ENCODE data around the gene TTC33. TPM values are rescaled to one million over a fixed set of nuclear protein-coding genes. Genes with fewer than 3 reads are reported as not detected.
"Not testable (repeated sequence)": the region's sequence is repeated elsewhere in the genome, so short reads cannot be mapped to it uniquely, and the experiment has no call there.

Gene TTC33
- total RNA-seq, 2 donors from 2014 or later = 10.3 to 22.5 TPM

GRCh38 chr5:40734986-40735385 lies 20.8 kb downstream of the TTC33 start:
- ATAC-seq (ENCODE audit: insufficient number of reproducible peaks, low FRiP score, low read depth) = no peak
- no peak for DNase-seq (ENCODE audit: low spot score)
- no peak overlapping the region for H3K4me3 ChIP-seq
- no peak overlapping the region for H3K27ac ChIP-seq
- no peaks in the 10 kb centered on the region for H3K9me3 ChIP-seq
- H3K36me3 ChIP-seq = no peaks in the 10 kb centered on the region
- no peak for TF ChIP-seq CTCF (IDR thresholded peaks at IDR 0.05)
- no peaks in the 10 kb centered on the region for H3K27me3 ChIP-seq (replicated peaks; ENCODE audit: insufficient read depth)
- H3K4me1 ChIP-seq (ENCODE audit: control insufficient read depth in 1 of 2, low read depth in 2 of 2) = peaks cover 5 to 26% of the 10 kb centered on the region in 2 donors

- no peak for TF ChIP-seq CTCF (IDR thresholded peaks at IDR 0.05)
- ATAC-seq (ENCODE audit: insufficient number of reproducible peaks, low FRiP score, low read depth) = no peak
- Histone ChIP-seq H3K36me3 (no peaks in the 10 kb centered on the region), H3K27me3 (replicated peaks; ENCODE audit: insufficient read depth) (no peaks in the 10 kb centered on the region), H3K4me3 (no peak overlapping the region), H3K27ac (no peak overlapping the region), H3K9me3 (no peaks in the 10 kb centered on the region), H3K4me1 (ENCODE audit: control insufficient read depth in 1 of 2, low read depth in 2 of 2) (peaks cover 5 to 26% of the 10 kb centered on the region in 2 donors)
- no peak for DNase-seq (ENCODE audit: low spot score)
These were observed 21.7 kb downstream of the TTC33 start for GRCh38 chr5:40733879-40734563.

GRCh38 chr5:40733434-40733833 lies 22.3 kb downstream of the TTC33 start:
- TF ChIP-seq CTCF (IDR thresholded peaks at IDR 0.05) = no peak

DNA sequence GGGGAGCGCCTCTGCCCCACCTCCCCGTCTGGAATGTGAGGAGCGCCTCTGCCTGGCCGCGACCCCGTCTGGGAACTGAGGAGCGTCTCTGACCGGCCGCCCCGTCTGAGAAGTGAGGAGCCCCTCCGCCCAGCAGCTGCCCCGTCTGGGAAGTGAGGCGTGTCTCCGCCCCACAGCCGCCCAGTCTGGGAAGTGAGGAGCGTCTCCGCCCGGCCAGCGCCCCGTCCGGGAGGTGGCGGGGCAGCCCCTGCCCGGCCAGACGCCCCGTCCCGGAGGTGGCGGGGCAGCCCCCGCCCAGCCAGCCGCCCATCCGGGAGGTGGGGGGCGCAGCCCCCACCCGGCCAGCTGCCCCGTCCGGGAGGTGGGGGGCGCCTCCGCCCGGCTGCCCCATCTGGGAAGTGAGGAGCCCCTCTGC lies 33.3 kb downstream of the TTC33 start:
- not testable (repeated sequence) for H3K4me3 ChIP-seq; H3K27me3 ChIP-seq (replicated peaks; ENCODE audit: insufficient read depth); H3K27ac ChIP-seq; H3K9me3 ChIP-seq; H3K36me3 ChIP-seq; DNase-seq (ENCODE audit: low spot score); H3K4me1 ChIP-seq (ENCODE audit: control insufficient read depth in 1 of 2, low read depth in 2 of 2); ATAC-seq (ENCODE audit: insufficient number of reproducible peaks, low FRiP score, low read depth)

More at GRCh38 chr5:40733434-40733833, 22.3 kb downstream of the TTC33 start:
- no peak for ATAC-seq (ENCODE audit: insufficient number of reproducible peaks, low FRiP score, low read depth)
- H3K4me1 ChIP-seq (ENCODE audit: control insufficient read depth in 1 of 2, low read depth in 2 of 2) = peaks cover 5 to 26% of the 10 kb centered on the region in 2 donors
- H3K27ac ChIP-seq = no peak overlapping the region
- H3K36me3 ChIP-seq = no peaks in the 10 kb centered on the region
- H3K4me3 ChIP-seq = no peak overlapping the region
- no peaks in the 10 kb centered on the region for H3K9me3 ChIP-seq
- DNase-seq (ENCODE audit: low spot score) = no peak
- H3K27me3 ChIP-seq (replicated peaks; ENCODE audit: insufficient read depth) = no peaks in the 10 kb centered on the region

- DNase-seq (ENCODE audit: low spot score) = no peak
- Histone ChIP-seq H3K9me3 (no peaks in the 10 kb centered on the region), H3K4me1 (ENCODE audit: control insufficient read depth in 1 of 2, low read depth in 2 of 2) (no peaks in the 10 kb centered on the region), H3K27me3 (replicated peaks; ENCODE audit: insufficient read depth) (no peaks in the 10 kb centered on the region), H3K36me3 (peaks cover 11% of the 10 kb centered on the region), H3K4me3 (no peak overlapping the region), H3K27ac (no peak overlapping the region)
- TF ChIP-seq CTCF (IDR thresholded peaks at IDR 0.05) = no peak
- ATAC-seq (ENCODE audit: insufficient number of reproducible peaks, low FRiP score, low read depth) = no peak
These were observed 35.7 kb downstream of the TTC33 start for GRCh38 chr5:40720069-40720468.

GRCh38 chr5:40717281-40717680 lies 38.5 kb downstream of the TTC33 start:
- H3K4me1 ChIP-seq (ENCODE audit: control insufficient read depth in 1 of 2, low read depth in 2 of 2) = no peaks in the 10 kb centered on the region
- no peak overlapping the region for H3K4me3 ChIP-seq
- no peaks in the 10 kb centered on the region for H3K27me3 ChIP-seq (replicated peaks; ENCODE audit: insufficient read depth)
- DNase-seq (ENCODE audit: low spot score) (no peak), ATAC-seq (ENCODE audit: insufficient number of reproducible peaks, low FRiP score, low read depth) (no peak)
- TF ChIP-seq CTCF (IDR thresholded peaks at IDR 0.05) = no peak
- H3K9me3 ChIP-seq = no peaks in the 10 kb centered on the region
- H3K27ac ChIP-seq = no peak overlapping the region
- H3K36me3 ChIP-seq = peaks cover 7% of the 10 kb centered on the region
